ENCODE data around the gene CDKN2B-AS1. TPM values are rescaled to one million over a fixed set of nuclear protein-coding genes. Genes with fewer than 3 reads are reported as not detected.

CDKN2B-AS1 gene
- total and polyA plus RNA-seq, 10 donors = 0.90 to 6.6 (median 2.5) TPM

DNA sequence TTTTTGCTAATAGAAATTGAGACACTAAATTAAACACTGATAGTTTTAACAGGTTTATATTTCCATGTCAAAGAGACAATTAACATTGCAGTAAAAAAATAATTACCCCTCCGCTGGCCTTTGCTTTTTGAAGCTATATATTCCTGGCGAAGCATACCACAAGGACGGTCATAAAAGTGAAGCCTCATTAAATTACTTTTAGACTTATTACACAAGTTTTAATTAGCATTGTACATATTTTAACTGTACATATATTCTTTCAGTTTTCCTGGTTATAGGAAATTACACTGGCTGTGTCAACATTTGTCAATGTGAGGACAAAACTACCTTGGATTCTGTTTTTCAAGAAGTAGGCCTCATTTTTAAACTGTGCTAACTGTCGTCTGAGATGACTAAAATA, 1.6 kb upstream of the CDKN2B-AS1 start:
- intact Hi-C loops (cut with DNase I; ENCODE audit: low total_unique reads) = no loop called here
- DNase-seq = no peak
- H3K36me3 ChIP-seq = no peaks in the 10 kb centered on the region
- TF ChIP-seq, protein P1, sequence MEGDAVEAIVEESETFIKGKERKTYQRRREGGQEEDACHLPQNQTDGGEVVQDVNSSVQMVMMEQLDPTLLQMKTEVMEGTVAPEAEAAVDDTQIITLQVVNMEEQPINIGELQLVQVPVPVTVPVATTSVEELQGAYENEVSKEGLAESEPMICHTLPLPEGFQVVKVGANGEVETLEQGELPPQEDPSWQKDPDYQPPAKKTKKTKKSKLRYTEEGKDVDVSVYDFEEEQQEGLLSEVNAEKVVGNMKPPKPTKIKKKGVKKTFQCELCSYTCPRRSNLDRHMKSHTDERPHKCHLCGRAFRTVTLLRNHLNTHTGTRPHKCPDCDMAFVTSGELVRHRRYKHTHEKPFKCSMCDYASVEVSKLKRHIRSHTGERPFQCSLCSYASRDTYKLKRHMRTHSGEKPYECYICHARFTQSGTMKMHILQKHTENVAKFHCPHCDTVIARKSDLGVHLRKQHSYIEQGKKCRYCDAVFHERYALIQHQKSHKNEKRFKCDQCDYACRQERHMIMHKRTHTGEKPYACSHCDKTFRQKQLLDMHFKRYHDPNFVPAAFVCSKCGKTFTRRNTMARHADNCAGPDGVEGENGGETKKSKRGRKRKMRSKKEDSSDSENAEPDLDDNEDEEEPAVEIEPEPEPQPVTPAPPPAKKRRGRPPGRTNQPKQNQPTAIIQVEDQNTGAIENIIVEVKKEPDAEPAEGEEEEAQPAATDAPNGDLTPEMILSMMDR (IDR thresholded peaks at IDR 0.05 in 8 of 11, conservative IDR thresholded peaks at IDR 0.05 in 3 of 11) = no peak
- TF ChIP-seq POLR2A (IDR thresholded peaks at IDR 0.05) (no peak), POLR2AphosphoS5 (IDR thresholded peaks at IDR 0.05) (no peak)
- peaks cover 7 to 57% (median 24%) of the 10 kb centered on the region in 6 donors for H3K4me1 ChIP-seq
- WGBS, 5 donors = 88 to 91% (median 88%) methylated on average over 4 of the region's 4 CpGs
- H3K4me3 ChIP-seq = peak overlapping the region in 3 of 8 donors; percentile 80 to 86 (median 80)
- H3K27me3 ChIP-seq (replicated peaks in 1 of 7) = peaks cover 0 to 56% (median 26%) of the 10 kb centered on the region in 7 donors
- peaks cover 0 to 5% (median 0%) of the 10 kb centered on the region in 8 donors for H3K9me3 ChIP-seq
- H3K27ac ChIP-seq = peak overlapping the region in 3 of 8 donors; percentile 94 to 96 (median 95)

DNA sequence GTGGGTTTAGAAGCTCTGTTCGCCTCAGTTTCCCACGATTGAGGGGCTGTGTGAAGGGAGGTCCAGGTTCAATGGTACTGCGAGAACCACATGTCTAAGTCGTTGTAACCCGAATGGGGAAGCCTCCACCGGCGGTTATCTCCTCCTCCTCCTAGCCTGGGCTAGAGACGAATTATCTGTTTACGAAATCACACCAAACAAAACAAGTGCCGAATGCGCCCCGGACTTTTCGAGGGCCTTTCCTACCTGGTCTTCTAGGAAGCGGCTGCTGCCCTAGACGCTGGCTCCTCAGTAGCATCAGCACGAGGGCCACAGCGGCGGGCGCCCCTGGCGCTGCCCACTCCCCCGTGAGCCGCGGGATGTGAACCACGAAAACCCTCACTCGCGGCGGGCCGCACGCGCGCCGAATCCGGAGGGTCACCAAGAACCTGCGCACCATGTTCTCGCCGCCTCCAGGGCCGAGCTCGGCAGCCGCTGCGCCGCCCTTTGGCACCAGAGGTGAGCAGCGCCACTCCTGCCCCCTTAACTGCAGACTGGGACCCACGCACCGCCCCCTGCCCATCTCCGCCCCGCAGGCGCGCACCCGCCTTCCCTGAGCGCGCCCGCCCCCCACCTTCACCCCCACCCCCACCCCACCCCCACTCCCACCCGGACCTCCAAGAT, 567 bp upstream of the CDKN2B-AS1 start, which contains the start of gene CDKN2A:
Gene CDKN2A (minus strand): TSS at position 500 of the 663 bp plus-strand sequence.
- intact Hi-C loops (cut with DNase I; ENCODE audit: low total_unique reads) = no loop called here
- peaks cover 7 to 57% (median 24%) of the 10 kb centered on the region in 6 donors for H3K4me1 ChIP-seq

DNA sequence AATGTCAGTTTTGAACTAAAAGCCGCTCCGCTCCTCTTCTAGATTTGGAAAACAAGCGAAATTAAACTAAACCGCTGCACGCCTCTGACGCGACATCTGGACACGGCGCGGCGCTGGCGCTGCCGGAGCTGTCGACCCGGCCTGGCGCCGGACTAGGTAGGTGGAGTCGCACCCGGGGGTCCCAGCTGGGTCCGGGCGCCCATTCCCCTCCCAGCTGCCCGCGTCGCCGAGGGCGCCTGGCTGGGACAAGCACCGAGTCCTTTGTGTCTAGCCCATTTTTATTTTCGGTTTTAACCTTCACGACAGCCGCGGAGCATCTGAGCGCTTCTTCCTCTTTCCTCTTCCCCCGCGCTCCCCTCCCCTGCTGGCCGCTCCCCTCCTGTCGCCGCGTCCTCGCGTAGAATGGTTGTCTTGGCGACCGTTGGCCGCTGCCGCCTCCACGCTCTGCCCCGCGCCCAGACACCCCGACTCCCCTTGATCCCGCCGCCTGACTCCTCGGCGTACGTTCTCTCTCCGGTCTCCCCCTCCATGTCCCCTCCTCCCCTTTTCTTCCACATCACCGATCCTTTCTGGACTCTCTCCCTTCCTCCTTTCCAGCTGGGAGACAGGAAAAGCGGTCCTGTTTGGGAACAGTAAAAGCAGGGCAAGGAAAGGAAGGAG, 545 bp downstream of the CDKN2B-AS1 start:
- peak overlapping the region; percentile 54 to 97 (median 94) for H3K27ac ChIP-seq
- peak overlapping the region; percentile 39 to 92 (median 83) for H3K4me3 ChIP-seq
- DNase-seq = peak; percentile 98
- peaks cover 0 to 34% (median 5%) of the 10 kb centered on the region in 7 donors for H3K27me3 ChIP-seq (replicated peaks in 1 of 7)
- H3K4me1 ChIP-seq = peaks cover 7 to 51% (median 24%) of the 10 kb centered on the region in 6 donors
- no peaks in the 10 kb centered on the region for H3K9me3 ChIP-seq
- intact Hi-C loops (cut with DNase I; ENCODE audit: low total_unique reads) = loop anchor here (5.0 kb wide), 1 partner anchor 183 kb away; no protein-coding TSS in a partner anchor
- H3K36me3 ChIP-seq = no peaks in the 10 kb centered on the region
- WGBS, 5 donors = 0 to 1% (median 1%) methylated on average over 55 to 56 of the region's 56 CpGs
- peak; percentile 71 to 88 (median 86) for TF ChIP-seq POLR2AphosphoS5 (IDR thresholded peaks at IDR 0.05)
- TF ChIP-seq, protein P1 (IDR thresholded peaks at IDR 0.05 in 8 of 11, conservative IDR thresholded peaks at IDR 0.05 in 3 of 11) = peak in 6 of 11 experiments; percentile 6 to 24 (median 12)
- TF ChIP-seq POLR2A (IDR thresholded peaks at IDR 0.05) = no peak

More for the DNA sequence above, 567 bp upstream of the CDKN2B-AS1 start, which contains the start of gene CDKN2A:
- peaks cover 0 to 5% (median 0%) of the 10 kb centered on the region in 8 donors for H3K9me3 ChIP-seq
- H3K27ac ChIP-seq = peak within 1 kb of the TSS; percentile 54 to 97 (median 94)
- TF ChIP-seq POLR2A (IDR thresholded peaks at IDR 0.05) = no peak
- peak in 2 of 3 donors; percentile 63 to 64 for TF ChIP-seq POLR2AphosphoS5 (IDR thresholded peaks at IDR 0.05)
- TF ChIP-seq, protein P1 (IDR thresholded peaks at IDR 0.05 in 8 of 11, conservative IDR thresholded peaks at IDR 0.05 in 3 of 11) = peak in 2 of 11 experiments; percentile 10 to 30
- WGBS, 5 donors = 2 to 7% (median 3%) methylated on average over 12 to 53 of the region's 53 CpGs
- DNase-seq = peak; percentile 93
- peaks cover 0 to 45% (median 16%) of the 10 kb centered on the region in 7 donors for H3K27me3 ChIP-seq (replicated peaks in 1 of 7)
- H3K4me3 ChIP-seq = peak within 1 kb of the TSS; percentile 39 to 92 (median 83)
- H3K36me3 ChIP-seq = no peaks in the 10 kb centered on the region
